RWPE1 (cell line): ENCODE results near the gene SYT1.

ENCODE experiments used
- CTCF ChIA-PET: fragments of 350-600 bp; sonication (Branson Sonifier 250); formaldehyde crosslinking; extraction: SDS; loops from one replicate; lab custom pipeline; 2021; lab: Yijun Ruan, JAX
- POLR2A ChIA-PET: fragments of 400-600 bp; formaldehyde crosslinking; extraction: SDS; loops from one replicate; lab custom pipeline; 2020; ENCODE audit warnings: antibody characterized with exemption; ENCODE audit not compliant: low non-redundant PET; lab: Yijun Ruan, JAX
- DNase-seq: peaks from one replicate; pipeline ENCODE4 v3.0.0; 2012; ENCODE audit warnings: low spot score
- H3K27ac ChIP-seq: fragments of 450-650 bp; 2 replicates; pipeline ENCODE4 v1.5.1; 2017
- TF ChIP-seq, protein P1 (sequence below): fragments of 450-650 bp; conservative IDR thresholded peaks from 2 replicates; pipeline ENCODE4 v1.5.1; 2017; ENCODE audit warnings: low read depth, mild to moderate bottlenecking

SYT1 gene

DNA sequence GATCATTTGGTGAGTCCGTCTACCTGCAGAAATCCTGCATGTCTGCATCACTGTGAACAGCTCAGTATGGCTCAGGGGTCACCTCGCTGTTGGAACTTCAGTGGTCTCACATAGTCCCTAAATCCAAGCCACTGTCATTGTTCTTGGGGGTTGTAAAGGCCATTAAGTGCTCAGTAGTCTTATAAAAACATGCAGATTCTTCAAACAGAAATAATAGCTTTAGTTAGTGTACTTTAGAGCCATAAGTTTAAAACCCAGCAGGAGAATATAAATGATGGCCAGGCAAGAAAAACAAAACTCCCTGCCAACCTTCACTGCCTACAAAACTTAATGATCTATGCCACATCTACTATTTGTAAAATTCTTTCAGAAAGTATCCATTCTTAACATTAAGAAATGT lies 396.3 kb downstream of the SYT1 start:
- TF ChIP-seq, protein P1, sequence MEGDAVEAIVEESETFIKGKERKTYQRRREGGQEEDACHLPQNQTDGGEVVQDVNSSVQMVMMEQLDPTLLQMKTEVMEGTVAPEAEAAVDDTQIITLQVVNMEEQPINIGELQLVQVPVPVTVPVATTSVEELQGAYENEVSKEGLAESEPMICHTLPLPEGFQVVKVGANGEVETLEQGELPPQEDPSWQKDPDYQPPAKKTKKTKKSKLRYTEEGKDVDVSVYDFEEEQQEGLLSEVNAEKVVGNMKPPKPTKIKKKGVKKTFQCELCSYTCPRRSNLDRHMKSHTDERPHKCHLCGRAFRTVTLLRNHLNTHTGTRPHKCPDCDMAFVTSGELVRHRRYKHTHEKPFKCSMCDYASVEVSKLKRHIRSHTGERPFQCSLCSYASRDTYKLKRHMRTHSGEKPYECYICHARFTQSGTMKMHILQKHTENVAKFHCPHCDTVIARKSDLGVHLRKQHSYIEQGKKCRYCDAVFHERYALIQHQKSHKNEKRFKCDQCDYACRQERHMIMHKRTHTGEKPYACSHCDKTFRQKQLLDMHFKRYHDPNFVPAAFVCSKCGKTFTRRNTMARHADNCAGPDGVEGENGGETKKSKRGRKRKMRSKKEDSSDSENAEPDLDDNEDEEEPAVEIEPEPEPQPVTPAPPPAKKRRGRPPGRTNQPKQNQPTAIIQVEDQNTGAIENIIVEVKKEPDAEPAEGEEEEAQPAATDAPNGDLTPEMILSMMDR = no peak
- POLR2A ChIA-PET = no interaction called here
- CTCF ChIA-PET = no interaction called here
- DNase-seq = no peak
- no peak overlapping the region for H3K27ac ChIP-seq

DNA sequence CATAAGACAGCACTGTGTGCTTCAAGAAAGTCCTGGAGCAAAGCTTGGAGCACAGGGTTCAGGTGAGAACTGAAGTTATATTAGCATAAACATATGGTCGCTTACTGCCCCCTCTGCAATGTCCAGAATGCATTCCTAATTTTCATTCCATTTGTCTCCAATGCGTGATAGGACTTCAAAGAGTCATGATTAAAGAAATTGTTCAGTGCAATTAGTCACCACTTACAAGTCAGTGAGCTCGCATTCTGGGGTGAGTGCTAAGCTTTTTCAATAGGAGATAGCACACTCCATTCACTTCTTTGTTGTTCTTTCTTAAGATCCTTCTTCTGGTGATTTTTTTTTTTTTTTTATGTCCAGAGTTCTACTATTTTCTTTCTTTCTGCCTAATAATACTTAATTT lies 398.4 kb downstream of the SYT1 start:
- ChIA-PET POLR2A (no interaction called here), CTCF (interaction anchor here (0.6 kb wide), 1 partner anchor 1424 kb away, joined by 3 read pairs; no protein-coding TSS in a partner anchor)
- TF ChIP-seq, protein P1 = no peak
- H3K27ac ChIP-seq = no peak overlapping the region
- peak; percentile 2 for DNase-seq

- ChIA-PET POLR2A (no interaction called here), CTCF (no interaction called here)
- TF ChIP-seq, protein P1 = no peak
- no peak overlapping the region for H3K27ac ChIP-seq
- no peak for DNase-seq
Observed at GRCh38 chr12:79266343-79267144, 402.0 kb downstream of the SYT1 start.

DNA sequence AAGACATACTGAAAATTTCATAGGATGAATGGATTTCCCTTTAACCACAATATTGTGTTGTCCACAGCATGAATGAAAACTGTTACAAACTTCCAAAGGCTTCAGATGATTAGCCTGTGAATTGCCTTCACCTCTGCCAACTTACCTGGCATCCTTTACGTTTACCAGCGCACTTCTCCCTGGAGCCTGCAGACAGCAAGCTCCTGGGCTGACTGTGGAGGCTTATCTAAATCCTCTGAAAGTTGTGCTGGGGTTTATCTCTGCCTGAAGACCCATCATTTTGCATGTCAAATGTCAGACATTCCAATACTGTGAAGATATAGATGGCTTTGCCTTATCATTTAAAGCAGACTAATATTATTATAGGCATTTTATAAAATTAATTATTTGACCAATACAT lies 403.0 kb downstream of the SYT1 start:
- TF ChIP-seq, protein P1 = no peak
- CTCF ChIA-PET = no interaction called here
- POLR2A ChIA-PET = no interaction called here
- no peak for DNase-seq
- no peak overlapping the region for H3K27ac ChIP-seq

GRCh38 chr12:79274501-79275064 lies 410.0 kb downstream of the SYT1 start:
- ChIA-PET CTCF (interaction anchor here (0.7 kb wide), 1 partner anchor 16 kb away, joined by 4 read pairs; no protein-coding TSS in a partner anchor), POLR2A (no interaction called here)
- DNase-seq = no peak
- TF ChIP-seq, protein P1 = no peak
- no peak overlapping the region for H3K27ac ChIP-seq

GRCh38 chr12:79275631-79276030 lies 411.1 kb downstream of the SYT1 start:
- TF ChIP-seq, protein P1 = no peak
- ChIA-PET POLR2A (no interaction called here), CTCF (no interaction called here)
- DNase-seq = no peak
- no peak overlapping the region for H3K27ac ChIP-seq
